Adrenal gland (tissue), 12 donors: Measurements from ENCODE around the gene SCAF8. TPM values are rescaled to one million over a fixed set of nuclear protein-coding genes. Genes with fewer than 3 reads are reported as not detected.
"Not testable (repeated sequence)": the region's sequence is repeated elsewhere in the genome, so short reads cannot be mapped to it uniquely, and the experiment has no call there.

Source experiments
- DNase-seq, 7 donors: peaks; one replicate each; pipeline ENCODE4 v3.0.0-alpha.2; 2019 to 2020
- H3K27ac ChIP-seq, 5 donors: fragments of 200-600 bp; sonication (generic) in 4 of 5; 1 replicate in 3 of 5; 2 replicates in 2 of 5; pipeline versions ENCODE4 v1.5.1 to v1.8.0; 2016 to 2020; ENCODE audit warnings: mild to moderate bottlenecking in 1 of 5
- H3K27me3 ChIP-seq: fragments of 200-600 bp; 2 replicates; pipeline ENCODE4 v1.8.0; 2021
- H3K36me3 ChIP-seq, 2 donors: fragments of 200-600 bp; replicated peaks in 1 of 2; 1 replicate in 1 of 2; 2 replicates in 1 of 2; pipeline versions ENCODE4 v1.5.1 to v1.8.0; 2018 to 2022
- H3K4me1 ChIP-seq, 2 donors: fragments of 200-600 bp; replicated peaks in 1 of 2; 1 replicate in 1 of 2; 2 replicates in 1 of 2; pipeline versions ENCODE4 v1.5.1 to v1.8.0; 2018 to 2021
- H3K4me3 ChIP-seq, 4 donors: fragments of 200-600 bp; sonication (generic) in 3 of 4; one replicate each; pipeline ENCODE4 v1.5.1; 2016 to 2018
- H3K9me3 ChIP-seq, 3 donors: fragments of 200-600 bp; sonication (generic) in 1 of 3; replicated peaks in 1 of 3; 1 replicate in 2 of 3; 2 replicates in 1 of 3; pipeline versions ENCODE4 v1.5.1 to v1.8.0; 2016 to 2021
- CTCF ChIP-seq, 6 experiments: fragments of 450-650 bp in 4 of 6; fragments of 200-600 bp in 2 of 6; sonication (generic) in 1 of 6; IDR thresholded peaks; 1 replicate in 5 of 6; 2 replicates in 1 of 6; pipeline versions ENCODE4 v1.5.1 to v1.8.0; 2016 to 2021; ENCODE audit warnings: antibody characterized with exemption in 6 of 6, mild to moderate bottlenecking in 2 of 6, moderate library complexity in 1 of 6
- POLR2A ChIP-seq, 2 donors: fragments of 450-650 bp; IDR thresholded peaks; one replicate each; pipeline ENCODE4 v1.6.1; 2017; ENCODE audit warnings: antibody characterized with exemption in 2 of 2, mild to moderate bottlenecking in 2 of 2, moderate library complexity in 1 of 2
- WGBS, 4 donors: extraction: QIAGEN DNeasy Blood & Tissue Kit in 2 of 4; methylation state at CpG; one replicate each; pipeline versions ENCODE4 v1.1.5 to v1.1.7; 2013 to 2017; 5-methylcytosine and 5-hydroxymethylcytosine counted together
- intact Hi-C, 2 donors: fragments of 100-400 bp; cut with DNase I; formaldehyde crosslinking; loops; one replicate each; pipeline versions ENCODE4 v1.14.1 to v1.15.0; 2022 to 2023
- polyA plus RNA-seq, 3 donors: library from polyadenylated mRNA; stranded (reverse); fragments of 200-250 nt in 2 of 3; fragments of 350-450 nt in 1 of 3; fragmentation: Illumina TruSeq in 1 of 3; extraction: RNeasy Lipid Tissue Mini Kit (QIAGEN cat#74804) in 1 of 3; gene quantifications; one replicate each; pipeline ENCODE4 v1.2.3, GENCODE V29; 2013 to 2014
- total RNA-seq, 9 donors: library from RNA; depleted of rRNA in 4 of 9; stranded (reverse); fragments of >200 nt in 4 of 9; fragments of 120-200 nt in 1 of 9; fragmentation: NEBNext Ultra II Directional in 1 of 9; extraction: Animal tissue kit (Norgen Biotek cat#: 25700) in 1 of 9; gene quantifications; one replicate each; pipeline versions ENCODE4 v1.1.0 to v1.2.4, GENCODE V29; 2013 to 2023
- donor health status: healthy with polysubstance abuse.
- donor health status: Bipolar disorder and iron deficiency.
- donor health status: DM: yes; HTN: yes; CAD: no.
- donor health status: DM: no; HTN: no; CAD: no.
- donor health status: DM: no; HTN: no; CAD: no.
- donor health status: DM: yes; HTN: yes; CAD: no.

The SCAF8 gene
- total and polyA plus RNA-seq, 12 donors = 13.9 to 41.5 (median 34.8) TPM

DNA sequence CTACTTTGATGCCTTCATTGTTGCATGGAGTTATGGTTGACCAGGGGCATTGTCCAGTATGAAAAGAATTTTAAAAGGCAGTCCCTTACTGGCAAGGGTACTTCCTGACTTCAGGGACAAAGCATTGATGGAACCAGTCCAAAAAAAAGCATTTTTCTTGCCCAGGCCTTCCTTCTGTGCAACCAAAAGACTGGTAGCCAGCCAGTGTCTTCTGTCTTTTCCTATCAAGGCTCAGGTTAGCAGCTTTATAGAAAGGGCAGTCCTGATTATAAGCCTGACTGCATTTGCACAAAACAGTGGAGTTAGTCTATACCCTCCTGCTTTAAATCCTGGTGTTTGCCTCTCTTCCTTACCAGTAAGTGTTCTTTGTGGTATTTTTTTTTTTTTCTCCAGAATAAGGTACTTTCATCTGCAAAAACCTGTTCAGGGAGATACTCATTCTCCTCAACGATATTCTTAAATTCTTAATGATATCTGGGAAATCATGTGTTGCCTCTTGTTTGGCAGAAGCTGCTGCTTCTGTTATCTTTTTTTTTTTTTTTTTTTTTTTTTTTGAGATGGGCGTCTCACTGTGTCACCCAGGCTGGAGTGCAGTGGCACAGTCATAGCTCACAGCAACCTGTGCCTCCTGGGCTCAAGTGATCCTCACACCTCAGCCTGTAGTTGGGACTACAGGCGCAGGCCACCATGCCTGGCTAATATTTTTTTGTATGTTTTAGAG lies 33.9 kb downstream of the SCAF8 start:
- Histone ChIP-seq H3K27me3 (no peaks in the 10 kb centered on the region), H3K4me3 (no peak overlapping the region), H3K4me1 (peaks cover 21 to 58% of the 10 kb centered on the region in 2 donors), H3K27ac (peak overlapping the region in 3 of 5 donors; percentile 20 to 49 (median 28)), H3K36me3 (no peaks in the 10 kb centered on the region), H3K9me3 (no peaks in the 10 kb centered on the region)
- intact Hi-C loops = no loop called here
- no peak for TF ChIP-seq POLR2A (IDR thresholded peaks at IDR 0.05)
- TF ChIP-seq CTCF (IDR thresholded peaks at IDR 0.05) = no peak
- 39 to 51% (median 51%) methylated on average over 3 of the region's 3 CpGs for WGBS, 4 donors
- peak in 4 of 7 donors; percentile 27 to 44 (median 36) for DNase-seq

DNA sequence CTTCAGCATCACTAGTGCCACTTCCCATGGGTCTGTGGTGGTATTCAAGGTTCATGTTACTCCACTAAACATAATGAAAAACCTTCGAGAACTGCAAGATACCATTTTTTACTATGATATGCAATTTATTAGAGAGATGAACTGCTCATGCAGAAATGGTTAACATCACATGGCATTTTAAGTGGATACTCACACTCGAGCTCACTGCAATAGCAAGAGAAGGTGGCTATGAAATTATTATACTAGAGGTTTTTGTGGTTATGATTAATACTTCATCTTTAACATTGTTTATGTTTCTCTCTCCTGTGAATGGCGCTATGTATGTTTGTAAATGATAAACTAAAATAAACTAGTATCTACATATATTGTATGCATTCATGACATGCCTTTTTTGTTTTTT lies 35.1 kb downstream of the SCAF8 start:
- H3K4me1 ChIP-seq = peaks cover 21 to 53% of the 10 kb centered on the region in 2 donors
- intact Hi-C loops = no loop called here

GRCh38 chr6:154773610-154774089 lies 40.4 kb downstream of the SCAF8 start:
- no peak for DNase-seq
- Histone ChIP-seq H3K36me3 (no peaks in the 10 kb centered on the region), H3K27ac (no peak overlapping the region), H3K4me1 (peaks cover 0 to 1% of the 10 kb centered on the region in 2 donors), H3K27me3 (no peaks in the 10 kb centered on the region), H3K4me3 (no peak overlapping the region), H3K9me3 (no peaks in the 10 kb centered on the region)
- TF ChIP-seq CTCF (IDR thresholded peaks at IDR 0.05) = no peak
- TF ChIP-seq POLR2A (IDR thresholded peaks at IDR 0.05) = no peak
- intact Hi-C loops = no loop called here
- 80 to 90% (median 86%) methylated on average over 4 of the region's 4 CpGs for WGBS, 4 donors

More for the DNA sequence above, 35.1 kb downstream of the SCAF8 start:
- Histone ChIP-seq H3K4me3 (no peak overlapping the region), H3K27ac (no peak overlapping the region), H3K36me3 (no peaks in the 10 kb centered on the region), H3K9me3 (no peaks in the 10 kb centered on the region), H3K27me3 (no peaks in the 10 kb centered on the region)
- TF ChIP-seq POLR2A (IDR thresholded peaks at IDR 0.05) (no peak), CTCF (IDR thresholded peaks at IDR 0.05) (no peak)
- no peak for DNase-seq
- 83 to 88% (median 87%) methylated on average over 3 of the region's 3 CpGs for WGBS, 4 donors

- H3K27me3 ChIP-seq, H3K36me3 ChIP-seq, H3K27ac ChIP-seq, H3K4me3 ChIP-seq, intact Hi-C loops, H3K4me1 ChIP-seq, DNase-seq, H3K9me3 ChIP-seq: not testable (repeated sequence)
- WGBS, 4 donors = 95 to 97% (median 96%) methylated on average over 5 of the region's 5 CpGs
These were observed 45.9 kb downstream of the SCAF8 start for GRCh38 chr6:154779157-154779556.

GRCh38 chr6:154782193-154782592 lies 49.0 kb downstream of the SCAF8 start:
- Histone ChIP-seq H3K9me3 (no peaks in the 10 kb centered on the region), H3K4me3 (no peak overlapping the region), H3K36me3 (peaks cover 0 to 7% of the 10 kb centered on the region in 2 donors), H3K27me3 (no peaks in the 10 kb centered on the region), H3K4me1 (peaks cover 0 to 13% of the 10 kb centered on the region in 2 donors), H3K27ac (no peak overlapping the region)
- no peak for TF ChIP-seq POLR2A (IDR thresholded peaks at IDR 0.05)
- TF ChIP-seq CTCF (IDR thresholded peaks at IDR 0.05) = no peak
- 74 to 85% (median 79%) methylated on average over 4 of the region's 4 CpGs for WGBS, 4 donors
- intact Hi-C loops = no loop called here
- no peak for DNase-seq
